GM23338 (cell line): Measurements from ENCODE around the gene ZNF385C. TPM values are rescaled to one million over a fixed set of nuclear protein-coding genes. Genes with fewer than 3 reads are reported as not detected.

ENCODE experiments used
- EZH2 ChIP-seq: fragments of 200-600 bp; sonication (generic); IDR thresholded peaks from one replicate; pipeline ENCODE4 v1.8.0; 2017; ENCODE audit warnings: antibody characterized with exemption, mild to moderate bottlenecking, low read depth; ENCODE audit not compliant: unreplicated experiment
- EZH2phosphoT487 ChIP-seq: fragments of 200-600 bp; sonication (generic); IDR thresholded peaks from one replicate; pipeline ENCODE4 v1.8.1; 2018; ENCODE audit warnings: antibody characterized with exemption; ENCODE audit not compliant: unreplicated experiment
- NANOG ChIP-seq: IDR thresholded peaks from 2 replicates; pipeline ENCODE4 v1.6.1; 2016; ENCODE audit warnings: antibody characterized with exemption, borderline replicate concordance
- POLR2AphosphoS5 ChIP-seq: IDR thresholded peaks from 2 replicates; pipeline ENCODE4 v1.6.1; 2016; ENCODE audit warnings: antibody characterized with exemption, low read depth
- STAT1 ChIP-seq: IDR thresholded peaks from one replicate; pipeline ENCODE4 v1.6.1; 2016; ENCODE audit warnings: antibody characterized with exemption; ENCODE audit not compliant: unreplicated experiment
- ZNF114 ChIP-seq: fragments of 250-450 bp; sonication (Bioruptor Pico); IDR thresholded peaks from 2 replicates; pipeline ENCODE4 v1.5.0; 2020; ENCODE audit warnings: mild to moderate bottlenecking, moderate library complexity
- ZNF462 ChIP-seq: fragments of 250-450 bp; sonication (Bioruptor Pico); IDR thresholded peaks from 2 replicates; pipeline ENCODE4 v1.5.0; 2020; ENCODE audit warnings: mild to moderate bottlenecking, moderate library complexity
- polyA plus RNA-seq: library from polyadenylated mRNA; unstranded; fragments of >200 nt; fragmentation: Nextera tagmentation; extraction: Ambion mirVana; gene quantifications from 2 replicates; pipeline ENCODE4 v1.2.1, GENCODE V29; 2016
- total RNA-seq: library from RNA; depleted of rRNA; stranded (reverse); fragments of >200 nt; shearing (Covaris generic); gene quantifications from 2 replicates; pipeline ENCODE4 v1.2.3, GENCODE V29; 2014
- TF ChIP-seq, protein P1 (sequence below), 2 experiments: fragments of 200-600 bp in 1 of 2; sonication (generic) in 1 of 2; conservative IDR thresholded peaks; 2 replicates each; pipeline versions ENCODE4 v1.5.1 to v1.6.1; 2016 to 2017; ENCODE audit warnings: antibody characterized with exemption in 2 of 2, low read depth in 2 of 2, mild to moderate bottlenecking in 2 of 2, moderate library complexity in 1 of 2
- TF ChIP-seq, protein P2 (sequence below): IDR thresholded peaks from 2 replicates; pipeline ENCODE4 v1.6.1; 2016; ENCODE audit warnings: antibody characterized with exemption

ZNF385C gene
- total and polyA plus RNA-seq, 2 experiments from 2014 or later = 1.9 to 3.1 TPM

GRCh38 chr17:42132941-42133340, 34.7 kb upstream of the ZNF385C start (continued):
- TF ChIP-seq ZNF462 (CRISPR knock-in tag) = no peak
- TF ChIP-seq EZH2 = no peak
- TF ChIP-seq, protein P1, sequence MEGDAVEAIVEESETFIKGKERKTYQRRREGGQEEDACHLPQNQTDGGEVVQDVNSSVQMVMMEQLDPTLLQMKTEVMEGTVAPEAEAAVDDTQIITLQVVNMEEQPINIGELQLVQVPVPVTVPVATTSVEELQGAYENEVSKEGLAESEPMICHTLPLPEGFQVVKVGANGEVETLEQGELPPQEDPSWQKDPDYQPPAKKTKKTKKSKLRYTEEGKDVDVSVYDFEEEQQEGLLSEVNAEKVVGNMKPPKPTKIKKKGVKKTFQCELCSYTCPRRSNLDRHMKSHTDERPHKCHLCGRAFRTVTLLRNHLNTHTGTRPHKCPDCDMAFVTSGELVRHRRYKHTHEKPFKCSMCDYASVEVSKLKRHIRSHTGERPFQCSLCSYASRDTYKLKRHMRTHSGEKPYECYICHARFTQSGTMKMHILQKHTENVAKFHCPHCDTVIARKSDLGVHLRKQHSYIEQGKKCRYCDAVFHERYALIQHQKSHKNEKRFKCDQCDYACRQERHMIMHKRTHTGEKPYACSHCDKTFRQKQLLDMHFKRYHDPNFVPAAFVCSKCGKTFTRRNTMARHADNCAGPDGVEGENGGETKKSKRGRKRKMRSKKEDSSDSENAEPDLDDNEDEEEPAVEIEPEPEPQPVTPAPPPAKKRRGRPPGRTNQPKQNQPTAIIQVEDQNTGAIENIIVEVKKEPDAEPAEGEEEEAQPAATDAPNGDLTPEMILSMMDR (conservative IDR thresholded peaks at IDR 0.05; ENCODE audit: low read depth in 2 of 2) = no peak
- TF ChIP-seq EZH2phosphoT487 = no peak
- no peak for TF ChIP-seq ZNF114
- no peak for TF ChIP-seq POLR2AphosphoS5
- no peak for TF ChIP-seq NANOG
- TF ChIP-seq, protein P2, sequence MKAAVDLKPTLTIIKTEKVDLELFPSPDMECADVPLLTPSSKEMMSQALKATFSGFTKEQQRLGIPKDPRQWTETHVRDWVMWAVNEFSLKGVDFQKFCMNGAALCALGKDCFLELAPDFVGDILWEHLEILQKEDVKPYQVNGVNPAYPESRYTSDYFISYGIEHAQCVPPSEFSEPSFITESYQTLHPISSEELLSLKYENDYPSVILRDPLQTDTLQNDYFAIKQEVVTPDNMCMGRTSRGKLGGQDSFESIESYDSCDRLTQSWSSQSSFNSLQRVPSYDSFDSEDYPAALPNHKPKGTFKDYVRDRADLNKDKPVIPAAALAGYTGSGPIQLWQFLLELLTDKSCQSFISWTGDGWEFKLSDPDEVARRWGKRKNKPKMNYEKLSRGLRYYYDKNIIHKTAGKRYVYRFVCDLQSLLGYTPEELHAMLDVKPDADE = no peak
- TF ChIP-seq STAT1 = no peak
